ENCODE data around the gene ZSCAN21. TPM values are rescaled to one million over a fixed set of nuclear protein-coding genes. Genes with fewer than 3 reads are reported as not detected.
"Not testable (repeated sequence)": the region's sequence is repeated elsewhere in the genome, so short reads cannot be mapped to it uniquely, and the experiment has no call there.

The ZSCAN21 gene
- 14.8 and 21.7 TPM in 2 replicates for total RNA-seq

DNA sequence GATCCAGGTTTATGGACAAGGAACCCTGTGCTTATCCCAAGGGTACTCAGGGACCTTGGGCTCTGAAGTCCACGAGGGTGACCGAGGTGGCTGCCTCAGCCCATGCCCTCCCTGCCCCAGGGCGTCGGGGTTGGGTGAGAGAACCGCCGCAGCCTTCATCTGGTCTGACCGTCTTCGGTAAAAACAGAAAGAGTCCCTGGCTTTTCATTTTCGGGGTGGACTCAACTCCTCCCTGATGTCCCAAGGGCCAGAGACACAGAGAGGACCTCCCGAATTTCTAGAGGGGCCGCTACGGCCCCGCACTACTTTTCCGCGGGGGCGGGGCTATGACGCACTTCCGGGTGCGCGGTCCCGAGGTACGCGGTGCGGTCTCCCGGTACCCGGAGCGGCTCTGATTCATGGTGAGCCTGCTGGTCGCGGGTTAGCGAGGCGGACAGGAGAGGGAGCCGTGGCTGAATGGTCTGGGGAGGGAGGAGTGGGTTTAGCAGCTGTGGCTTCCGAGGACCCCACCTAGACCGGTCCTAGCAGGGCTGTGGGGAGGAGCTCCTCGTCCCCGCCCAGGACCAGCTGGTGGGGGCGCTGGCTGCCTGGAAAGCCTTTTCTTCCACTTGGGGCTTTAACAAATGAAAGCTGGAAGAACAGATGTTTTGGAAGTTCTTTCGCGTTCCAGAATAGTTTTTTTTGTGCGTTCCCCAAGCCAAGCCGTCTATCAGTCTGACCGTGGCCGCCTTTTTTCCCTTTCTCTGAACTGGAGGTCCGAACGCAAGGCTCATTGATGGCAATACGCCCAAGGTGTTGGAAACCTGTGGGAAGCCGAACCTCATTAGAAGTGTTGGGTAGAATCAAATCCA, at the start of gene ZSCAN21:
Gene ZSCAN21 (plus strand): TSS at position 334 of the 851 bp plus-strand sequence. CDS start 7,233 bp downstream, outside the sequence.
- Histone ChIP-seq H3K27me3 (ENCODE audit: control insufficient read depth, insufficient read depth, low read length) (no peaks in the 10 kb centered on the region), H3K4me3 (ENCODE audit: low read depth, low read length) (peak within 1 kb of the TSS; percentile 78), H3K36me3 (ENCODE audit: control insufficient read depth, insufficient read depth, low read length) (no peaks in the 10 kb centered on the region)
- TF ChIP-seq, protein P1, sequence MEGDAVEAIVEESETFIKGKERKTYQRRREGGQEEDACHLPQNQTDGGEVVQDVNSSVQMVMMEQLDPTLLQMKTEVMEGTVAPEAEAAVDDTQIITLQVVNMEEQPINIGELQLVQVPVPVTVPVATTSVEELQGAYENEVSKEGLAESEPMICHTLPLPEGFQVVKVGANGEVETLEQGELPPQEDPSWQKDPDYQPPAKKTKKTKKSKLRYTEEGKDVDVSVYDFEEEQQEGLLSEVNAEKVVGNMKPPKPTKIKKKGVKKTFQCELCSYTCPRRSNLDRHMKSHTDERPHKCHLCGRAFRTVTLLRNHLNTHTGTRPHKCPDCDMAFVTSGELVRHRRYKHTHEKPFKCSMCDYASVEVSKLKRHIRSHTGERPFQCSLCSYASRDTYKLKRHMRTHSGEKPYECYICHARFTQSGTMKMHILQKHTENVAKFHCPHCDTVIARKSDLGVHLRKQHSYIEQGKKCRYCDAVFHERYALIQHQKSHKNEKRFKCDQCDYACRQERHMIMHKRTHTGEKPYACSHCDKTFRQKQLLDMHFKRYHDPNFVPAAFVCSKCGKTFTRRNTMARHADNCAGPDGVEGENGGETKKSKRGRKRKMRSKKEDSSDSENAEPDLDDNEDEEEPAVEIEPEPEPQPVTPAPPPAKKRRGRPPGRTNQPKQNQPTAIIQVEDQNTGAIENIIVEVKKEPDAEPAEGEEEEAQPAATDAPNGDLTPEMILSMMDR (IDR thresholded peaks at IDR 0.05; ENCODE audit: insufficient read depth, low read length, poor library complexity, severe bottlenecking) = peak; percentile 24
- no peak for DNase-seq (ENCODE audit: low read depth)

DNA sequence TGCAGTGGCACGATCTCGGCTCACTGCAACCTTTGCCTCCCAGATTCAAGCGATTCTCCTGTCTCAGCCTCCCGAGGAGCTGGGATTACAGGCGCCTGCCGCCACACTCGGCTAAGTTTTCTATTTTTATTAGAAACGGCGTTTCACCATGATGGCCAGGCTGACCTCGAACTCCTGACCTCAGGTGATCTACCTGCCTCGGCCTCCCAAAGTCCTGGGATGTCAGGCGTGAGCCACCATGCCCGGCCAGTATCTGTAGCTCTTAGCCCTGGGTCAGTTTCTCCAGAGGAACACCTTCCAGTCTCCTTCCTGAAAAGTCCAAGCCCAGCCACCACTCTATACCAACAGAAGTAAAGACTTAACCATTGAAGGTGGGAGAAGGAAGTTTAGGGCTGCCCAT, 49.3 kb upstream of the ZSCAN21 start:
- peaks cover 2% of the 10 kb centered on the region for H3K27me3 ChIP-seq (ENCODE audit: control insufficient read depth, insufficient read depth, low read length)
- H3K36me3 ChIP-seq (ENCODE audit: control insufficient read depth, insufficient read depth, low read length) = no peaks in the 10 kb centered on the region
- DNase-seq (ENCODE audit: low read depth) = no peak
- TF ChIP-seq, protein P1 (IDR thresholded peaks at IDR 0.05; ENCODE audit: insufficient read depth, low read length, poor library complexity, severe bottlenecking) = no peak
- no peak overlapping the region for H3K4me3 ChIP-seq (ENCODE audit: low read depth, low read length)

DNA sequence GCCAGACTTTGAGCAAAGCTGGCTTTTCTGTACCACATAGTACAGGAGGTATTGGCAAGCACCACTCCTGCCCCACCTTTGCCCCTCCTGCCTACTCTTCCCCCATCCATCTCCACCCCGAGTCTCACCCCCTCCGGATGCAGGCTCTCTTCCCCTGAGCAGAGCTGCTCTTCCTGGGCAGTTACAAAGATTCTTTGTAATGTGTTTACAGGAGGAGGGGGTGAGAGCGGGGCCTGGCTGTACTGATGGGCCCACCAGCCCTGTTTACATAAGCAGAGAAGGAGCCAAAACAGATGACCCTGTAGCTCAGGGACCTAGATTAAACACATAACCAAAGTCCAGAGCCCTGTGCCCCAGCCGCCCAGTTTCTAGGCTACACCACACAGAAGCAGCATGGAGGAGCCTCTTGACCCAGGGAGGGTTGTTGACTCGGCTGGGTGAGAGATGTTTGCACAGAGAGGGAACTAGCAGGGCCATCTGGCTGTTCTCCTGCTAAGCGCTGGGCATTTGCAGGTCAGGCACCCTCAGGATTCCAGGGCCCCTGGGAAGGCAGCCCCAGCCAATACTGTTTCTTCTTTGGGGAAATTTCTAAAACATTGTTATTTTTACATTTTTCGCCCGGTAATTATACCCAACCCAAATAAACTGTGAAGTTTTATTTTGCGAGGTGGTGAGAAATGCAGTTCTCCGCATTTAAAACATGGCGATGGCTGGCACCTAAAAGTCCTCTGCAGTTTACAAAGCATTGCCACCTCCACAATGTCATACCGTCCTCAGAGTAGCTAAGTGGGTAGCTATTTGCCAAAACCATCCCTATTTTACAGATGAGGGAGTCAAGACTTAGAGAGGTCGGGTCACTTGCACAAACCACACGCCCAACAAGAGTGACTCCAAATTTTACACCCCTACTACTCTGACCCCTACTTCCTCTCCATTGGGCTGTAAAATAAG, 45.6 kb upstream of the ZSCAN21 start:
- TF ChIP-seq, protein P1 (IDR thresholded peaks at IDR 0.05; ENCODE audit: insufficient read depth, low read length, poor library complexity, severe bottlenecking) = no peak
- no peak overlapping the region for H3K4me3 ChIP-seq (ENCODE audit: low read depth, low read length)

DNA sequence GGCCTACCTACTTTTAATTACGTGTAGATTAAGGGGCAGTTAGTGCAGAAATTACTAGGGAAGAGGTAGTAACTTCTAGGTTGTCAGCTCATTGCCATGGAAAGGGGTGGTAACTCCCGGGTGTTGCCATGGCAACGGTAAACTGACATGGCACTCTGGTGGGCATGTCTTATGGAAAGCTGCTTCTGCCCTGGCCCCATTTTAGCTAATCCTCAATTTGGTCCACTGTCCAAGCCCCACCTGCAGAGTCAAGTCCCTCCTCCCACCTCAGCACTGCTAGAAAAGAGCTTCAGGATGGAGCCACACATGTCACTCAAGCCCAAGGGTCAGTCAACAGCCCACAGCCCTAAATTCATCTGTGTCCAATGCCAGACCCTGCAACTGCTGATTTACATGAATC, 41.7 kb upstream of the ZSCAN21 start:
- DNase-seq (ENCODE audit: low read depth) = no peak
- Histone ChIP-seq H3K36me3 (ENCODE audit: control insufficient read depth, insufficient read depth, low read length) (no peaks in the 10 kb centered on the region), H3K27me3 (ENCODE audit: control insufficient read depth, insufficient read depth, low read length) (no peaks in the 10 kb centered on the region), H3K4me3 (ENCODE audit: low read depth, low read length) (no peak overlapping the region)
- TF ChIP-seq, protein P1 (IDR thresholded peaks at IDR 0.05; ENCODE audit: insufficient read depth, low read length, poor library complexity, severe bottlenecking) = no peak

More for the DNA sequence above, 45.6 kb upstream of the ZSCAN21 start:
- DNase-seq (ENCODE audit: low read depth) = no peak
- Histone ChIP-seq H3K27me3 (ENCODE audit: control insufficient read depth, insufficient read depth, low read length) (no peaks in the 10 kb centered on the region), H3K36me3 (ENCODE audit: control insufficient read depth, insufficient read depth, low read length) (no peaks in the 10 kb centered on the region)

DNA sequence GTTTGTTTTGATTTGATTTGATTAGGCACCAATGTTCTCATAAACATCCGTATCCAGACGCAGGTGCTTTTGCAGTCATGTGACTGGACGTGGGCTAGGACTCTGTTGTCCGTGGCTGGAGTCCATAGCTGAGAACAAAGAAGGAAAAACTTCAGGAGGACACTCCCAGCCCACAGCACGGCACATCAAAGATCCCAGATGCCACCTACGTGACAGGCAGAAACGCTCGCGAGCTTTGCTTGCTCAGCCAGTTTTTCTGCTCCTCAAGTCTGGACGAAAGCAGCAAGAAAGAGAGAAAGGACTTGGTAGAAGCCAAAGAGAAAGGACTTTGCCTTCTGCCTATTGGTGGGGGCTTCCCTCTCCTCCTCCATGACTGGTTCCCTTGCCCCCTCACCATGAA, 41.0 kb upstream of the ZSCAN21 start:
- no peaks in the 10 kb centered on the region for H3K36me3 ChIP-seq (ENCODE audit: control insufficient read depth, insufficient read depth, low read length)
- no peaks in the 10 kb centered on the region for H3K27me3 ChIP-seq (ENCODE audit: control insufficient read depth, insufficient read depth, low read length)
- no peak overlapping the region for H3K4me3 ChIP-seq (ENCODE audit: low read depth, low read length)
- no peak for DNase-seq (ENCODE audit: low read depth)
- TF ChIP-seq, protein P1 (IDR thresholded peaks at IDR 0.05; ENCODE audit: insufficient read depth, low read length, poor library complexity, severe bottlenecking) = no peak

DNA sequence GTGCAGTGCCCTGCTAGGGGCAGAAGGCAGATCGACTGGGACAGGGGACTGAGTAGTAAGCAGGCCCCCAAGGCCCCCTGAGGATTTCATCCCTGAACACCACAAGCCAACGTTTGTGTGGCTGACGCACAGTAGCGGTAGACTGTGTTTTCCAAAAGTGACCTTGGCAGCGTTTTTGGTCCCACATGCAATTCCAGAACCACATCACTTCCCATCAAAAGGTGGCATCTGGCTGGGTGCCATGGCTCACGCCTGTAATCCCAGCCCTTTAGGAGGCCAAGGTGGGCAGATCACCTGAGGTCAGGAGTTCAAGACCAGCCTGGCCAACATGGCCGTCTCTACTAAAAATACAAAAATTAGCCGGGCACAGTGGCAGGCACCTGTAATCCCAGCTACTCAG, 39.6 kb upstream of the ZSCAN21 start:
- not testable (repeated sequence) for H3K4me3 ChIP-seq (ENCODE audit: low read depth, low read length); DNase-seq (ENCODE audit: low read depth); H3K36me3 ChIP-seq (ENCODE audit: control insufficient read depth, insufficient read depth, low read length); H3K27me3 ChIP-seq (ENCODE audit: control insufficient read depth, insufficient read depth, low read length)
